ENCODE results near the gene CPNE5.

- TF ChIP-seq CTCF (optimal IDR thresholded peaks at IDR 0.05 in 1 of 3, IDR thresholded peaks at IDR 0.05 in 1 of 3, conservative IDR thresholded peaks at IDR 0.05 in 1 of 3; ENCODE audit: extremely low read depth in 1 of 3, insufficient read depth in 2 of 3, low read length in 3 of 3) (peak; percentile 94 to 99 (median 98)), EZH2 (IDR thresholded peaks at IDR 0.05; ENCODE audit: low read length) (no peak)
Observed at GRCh38 chr6:36765594-36766398, 73.4 kb downstream of the CPNE5 start.

Data from keratinocyte (primary cell).